Measurements from ENCODE around the gene TUNAR.

The TUNAR gene

GRCh38 chr14:95870772-95871171 lies 5.9 kb upstream of the TUNAR start:
- Histone ChIP-seq H3K4me1 (ENCODE audit: insufficient read depth, low read length) (no peaks in the 10 kb centered on the region), H3K27ac (ENCODE audit: low read length) (no peak overlapping the region), H3K36me3 (ENCODE audit: insufficient read depth, low read length) (no peaks in the 10 kb centered on the region), H3K9me3 (ENCODE audit: insufficient read depth, low read length, severe bottlenecking) (no peaks in the 10 kb centered on the region), H2AFZ (ENCODE audit: low read depth, low read length) (no peak overlapping the region), H3K4me2 (ENCODE audit: insufficient read depth, low read length) (no peak overlapping the region), H3K4me3 (ENCODE audit: low read depth in 1 of 2, low read length in 2 of 2) (no peak overlapping the region), H3K9ac (ENCODE audit: low read depth, low read length) (no peak overlapping the region), H3K27me3 (ENCODE audit: insufficient read depth, low read length, poor library complexity) (no peaks in the 10 kb centered on the region), H3K79me2 (ENCODE audit: insufficient read depth, low read length) (no peaks in the 10 kb centered on the region), H4K20me1 (ENCODE audit: insufficient read depth, low read length) (no peaks in the 10 kb centered on the region)
- no peak for TF ChIP-seq EZH2 (IDR thresholded peaks at IDR 0.05; ENCODE audit: borderline replicate concordance, low read depth, low read length, severe bottlenecking)
- no peak for TF ChIP-seq CTCF (IDR thresholded peaks at IDR 0.05; ENCODE audit: borderline replicate concordance, extremely low read depth, low read length, poor library complexity, severe bottlenecking)
- DNase-seq (no peak), ATAC-seq (ENCODE audit: insufficient read depth, low read depth) (no peak)

- TF ChIP-seq EZH2 (IDR thresholded peaks at IDR 0.05; ENCODE audit: borderline replicate concordance, low read depth, low read length, severe bottlenecking) = no peak
- H3K36me3 ChIP-seq (ENCODE audit: insufficient read depth, low read length) = no peaks in the 10 kb centered on the region
- DNase-seq (no peak), ATAC-seq (ENCODE audit: insufficient read depth, low read depth) (no peak)
- no peaks in the 10 kb centered on the region for H3K79me2 ChIP-seq (ENCODE audit: insufficient read depth, low read length)
- H2AFZ ChIP-seq (ENCODE audit: low read depth, low read length) = no peak overlapping the region
- no peaks in the 10 kb centered on the region for H4K20me1 ChIP-seq (ENCODE audit: insufficient read depth, low read length)
- H3K4me1 ChIP-seq (ENCODE audit: insufficient read depth, low read length) = no peaks in the 10 kb centered on the region
- no peak overlapping the region for H3K4me3 ChIP-seq (ENCODE audit: low read depth in 1 of 2, low read length in 2 of 2)
- H3K9me3 ChIP-seq (ENCODE audit: insufficient read depth, low read length, severe bottlenecking) = no peaks in the 10 kb centered on the region
- H3K27ac ChIP-seq (ENCODE audit: low read length) = no peak overlapping the region
- no peaks in the 10 kb centered on the region for H3K27me3 ChIP-seq (ENCODE audit: insufficient read depth, low read length, poor library complexity)
- H3K9ac ChIP-seq (ENCODE audit: low read depth, low read length) = no peak overlapping the region
- no peak overlapping the region for H3K4me2 ChIP-seq (ENCODE audit: insufficient read depth, low read length)
Measured at GRCh38 chr14:95871531-95871930, 5.1 kb upstream of the TUNAR start.

GRCh38 chr14:95872777-95873176 lies 3.9 kb upstream of the TUNAR start:
- TF ChIP-seq CTCF (IDR thresholded peaks at IDR 0.05; ENCODE audit: borderline replicate concordance, extremely low read depth, low read length, poor library complexity, severe bottlenecking) (no peak), EZH2 (IDR thresholded peaks at IDR 0.05; ENCODE audit: borderline replicate concordance, low read depth, low read length, severe bottlenecking) (no peak)
- Histone ChIP-seq H3K27me3 (ENCODE audit: insufficient read depth, low read length, poor library complexity) (no peaks in the 10 kb centered on the region), H3K36me3 (ENCODE audit: insufficient read depth, low read length) (no peaks in the 10 kb centered on the region), H3K79me2 (ENCODE audit: insufficient read depth, low read length) (no peaks in the 10 kb centered on the region), H3K27ac (ENCODE audit: low read length) (no peak overlapping the region), H4K20me1 (ENCODE audit: insufficient read depth, low read length) (no peaks in the 10 kb centered on the region), H3K9ac (ENCODE audit: low read depth, low read length) (no peak overlapping the region), H3K4me1 (ENCODE audit: insufficient read depth, low read length) (no peaks in the 10 kb centered on the region), H2AFZ (ENCODE audit: low read depth, low read length) (no peak overlapping the region), H3K4me2 (ENCODE audit: insufficient read depth, low read length) (no peak overlapping the region), H3K4me3 (ENCODE audit: low read depth in 1 of 2, low read length in 2 of 2) (no peak overlapping the region), H3K9me3 (ENCODE audit: insufficient read depth, low read length, severe bottlenecking) (no peaks in the 10 kb centered on the region)
- no peak for DNase-seq
- ATAC-seq (ENCODE audit: insufficient read depth, low read depth) = no peak

GRCh38 chr14:95875831-95876760 lies 536 bp upstream of the TUNAR start:
- Histone ChIP-seq H3K9me3 (ENCODE audit: insufficient read depth, low read length, severe bottlenecking) (no peaks in the 10 kb centered on the region), H3K9ac (ENCODE audit: low read depth, low read length) (no peak overlapping the region), H3K79me2 (ENCODE audit: insufficient read depth, low read length) (no peaks in the 10 kb centered on the region), H3K27me3 (ENCODE audit: insufficient read depth, low read length, poor library complexity) (no peaks in the 10 kb centered on the region), H3K4me1 (ENCODE audit: insufficient read depth, low read length) (no peaks in the 10 kb centered on the region), H2AFZ (ENCODE audit: low read depth, low read length) (no peak overlapping the region), H3K27ac (ENCODE audit: low read length) (no peak overlapping the region), H4K20me1 (ENCODE audit: insufficient read depth, low read length) (no peaks in the 10 kb centered on the region), H3K4me3 (ENCODE audit: low read depth in 1 of 2, low read length in 2 of 2) (no peak overlapping the region), H3K36me3 (ENCODE audit: insufficient read depth, low read length) (no peaks in the 10 kb centered on the region), H3K4me2 (ENCODE audit: insufficient read depth, low read length) (no peak overlapping the region)
- no peak for DNase-seq
- TF ChIP-seq EZH2 (IDR thresholded peaks at IDR 0.05; ENCODE audit: borderline replicate concordance, low read depth, low read length, severe bottlenecking) = no peak
- no peak for TF ChIP-seq CTCF (IDR thresholded peaks at IDR 0.05; ENCODE audit: borderline replicate concordance, extremely low read depth, low read length, poor library complexity, severe bottlenecking)
- no peak for ATAC-seq (ENCODE audit: insufficient read depth, low read depth)
